ENCODE data around the gene SGO2.

- TF ChIP-seq, protein P1, sequence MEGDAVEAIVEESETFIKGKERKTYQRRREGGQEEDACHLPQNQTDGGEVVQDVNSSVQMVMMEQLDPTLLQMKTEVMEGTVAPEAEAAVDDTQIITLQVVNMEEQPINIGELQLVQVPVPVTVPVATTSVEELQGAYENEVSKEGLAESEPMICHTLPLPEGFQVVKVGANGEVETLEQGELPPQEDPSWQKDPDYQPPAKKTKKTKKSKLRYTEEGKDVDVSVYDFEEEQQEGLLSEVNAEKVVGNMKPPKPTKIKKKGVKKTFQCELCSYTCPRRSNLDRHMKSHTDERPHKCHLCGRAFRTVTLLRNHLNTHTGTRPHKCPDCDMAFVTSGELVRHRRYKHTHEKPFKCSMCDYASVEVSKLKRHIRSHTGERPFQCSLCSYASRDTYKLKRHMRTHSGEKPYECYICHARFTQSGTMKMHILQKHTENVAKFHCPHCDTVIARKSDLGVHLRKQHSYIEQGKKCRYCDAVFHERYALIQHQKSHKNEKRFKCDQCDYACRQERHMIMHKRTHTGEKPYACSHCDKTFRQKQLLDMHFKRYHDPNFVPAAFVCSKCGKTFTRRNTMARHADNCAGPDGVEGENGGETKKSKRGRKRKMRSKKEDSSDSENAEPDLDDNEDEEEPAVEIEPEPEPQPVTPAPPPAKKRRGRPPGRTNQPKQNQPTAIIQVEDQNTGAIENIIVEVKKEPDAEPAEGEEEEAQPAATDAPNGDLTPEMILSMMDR (IDR thresholded peaks at IDR 0.05 in 2 of 3, conservative IDR thresholded peaks at IDR 0.05 in 1 of 3; ENCODE audit: borderline replicate concordance in 1 of 3, insufficient read depth in 1 of 3, low read depth in 2 of 3, low read length in 2 of 3) = no peak
- TF ChIP-seq ZFX (IDR thresholded peaks at IDR 0.05) (no peak), EZH2phosphoT487 (IDR thresholded peaks at IDR 0.05; ENCODE audit: borderline replicate concordance) (no peak), POLR2A (IDR thresholded peaks at IDR 0.05; ENCODE audit: borderline replicate concordance, extremely low read depth, insufficient read depth, insufficient read length) (no peak), POLR2AphosphoS5 (IDR thresholded peaks at IDR 0.05; ENCODE audit: low read depth, low read length) (no peak), SP1 (IDR thresholded peaks at IDR 0.05; ENCODE audit: low read depth) (no peak), CEBPB (IDR thresholded peaks at IDR 0.05; ENCODE audit: low read depth) (no peak), EZH2 (IDR thresholded peaks at IDR 0.05) (no peak), MAX (IDR thresholded peaks at IDR 0.05) (no peak), RAD21 (IDR thresholded peaks at IDR 0.05; ENCODE audit: low read depth) (no peak), JUND (IDR thresholded peaks at IDR 0.05) (no peak)
Measured at GRCh38 chr2:200596774-200597570, 71.0 kb downstream of the SGO2 start.
